NT2/D1 (cell line): ENCODE measurements around the gene ACOT8.

Source experiments
- DNase-seq: peaks from one replicate; pipeline ENCODE4 v3.0.0-alpha.2; 2011; ENCODE audit warnings: low read depth, low spot score
- H3K27me3 ChIP-seq: 2 replicates; pipeline ENCODE4 v1.6.0; 2011; ENCODE audit warnings: mild to moderate bottlenecking; ENCODE audit not compliant: insufficient read length, insufficient read depth
- H3K36me3 ChIP-seq: 2 replicates; pipeline ENCODE4 v1.6.1; 2011; ENCODE audit warnings: mild to moderate bottlenecking, low read length, mixed read lengths; ENCODE audit not compliant: insufficient read depth, insufficient read length
- H3K4me1 ChIP-seq: 2 replicates; pipeline ENCODE4 v1.5.1; 2011; ENCODE audit not compliant: insufficient read depth, insufficient read length
- H3K4me3 ChIP-seq: 2 replicates; pipeline ENCODE4 v1.5.1; 2011; ENCODE audit warnings: low read depth; ENCODE audit not compliant: insufficient read length
- H3K9ac ChIP-seq: 2 replicates; pipeline ENCODE4 v1.6.0; 2011; ENCODE audit warnings: low read depth; ENCODE audit not compliant: insufficient read length
- H3K9me3 ChIP-seq: 2 replicates; pipeline ENCODE4 v1.5.1; 2011; ENCODE audit warnings: mild to moderate bottlenecking, low read length; ENCODE audit not compliant: insufficient read depth
- SUZ12 ChIP-seq: IDR thresholded peaks from 2 replicates; pipeline ENCODE4 v1.6.1; 2011; ENCODE audit not compliant: insufficient read length, insufficient read depth; ENCODE audit errors: extremely low read depth
- YY1 ChIP-seq: IDR thresholded peaks from 2 replicates; pipeline ENCODE4 v1.6.1; 2011; ENCODE audit not compliant: insufficient read length, insufficient read depth
- ZNF274 ChIP-seq: IDR thresholded peaks from 2 replicates; pipeline ENCODE4 v1.6.1; 2011; ENCODE audit warnings: mild to moderate bottlenecking, low read depth, low read length

Gene ACOT8

DNA sequence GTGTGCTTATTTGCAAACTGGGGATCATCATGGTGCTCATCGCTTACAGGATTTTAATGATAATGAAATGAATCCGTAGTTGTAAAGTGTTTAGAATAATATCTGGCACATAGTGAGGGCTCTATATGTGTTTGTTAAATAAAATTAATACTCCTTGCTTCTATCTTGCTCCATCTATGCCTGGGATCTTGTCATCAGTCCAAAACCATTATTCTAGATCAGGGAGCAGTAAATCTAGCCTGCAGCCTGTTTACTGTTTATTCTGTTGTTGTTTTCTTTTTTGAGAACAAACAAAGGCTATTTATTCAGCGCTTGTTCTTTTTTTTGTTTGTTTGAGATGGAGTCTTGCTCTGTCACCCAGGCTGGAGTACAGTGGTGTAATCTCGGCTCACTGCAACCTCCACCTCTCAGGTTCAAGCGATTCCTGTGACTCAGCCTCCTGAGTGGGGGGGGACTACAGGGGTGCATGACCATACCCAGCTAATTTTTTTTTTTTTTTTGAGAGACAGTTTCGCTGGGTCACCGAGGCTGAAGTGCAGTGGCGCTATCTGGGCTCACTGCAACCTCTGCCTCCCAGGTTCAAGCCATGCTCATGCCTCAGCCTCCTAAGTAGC is 8.1 kb downstream of the ACOT8 start:
- Histone ChIP-seq H3K4me1 (no peaks in the 10 kb centered on the region), H3K27me3 (no peaks in the 10 kb centered on the region), H3K9me3 (no peaks in the 10 kb centered on the region), H3K4me3 (no peak overlapping the region), H3K36me3 (peaks cover 29% of the 10 kb centered on the region), H3K9ac (no peak overlapping the region)
- DNase-seq: no peak
- no peak for TF ChIP-seq YY1
- TF ChIP-seq ZNF274: no peak
- TF ChIP-seq SUZ12: no peak

DNA sequence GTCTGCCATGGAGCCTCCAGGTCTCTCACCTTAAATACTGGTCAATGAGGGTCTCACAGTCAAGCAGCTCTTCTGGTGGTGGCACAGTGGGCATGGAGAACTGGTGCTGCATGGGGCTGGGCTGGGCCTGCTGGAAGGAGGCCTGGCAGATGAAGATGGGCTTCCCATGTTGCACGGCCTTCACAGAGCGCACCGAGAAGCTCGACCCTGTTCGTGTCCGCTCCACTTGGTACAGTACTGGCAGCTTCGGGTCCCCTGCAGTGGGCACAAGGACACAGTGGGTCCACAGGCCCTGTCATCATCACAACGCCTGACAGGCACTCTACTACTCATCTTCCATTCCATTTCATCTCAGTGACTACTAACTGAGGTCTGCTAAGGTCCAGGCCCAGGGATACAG is 8.8 kb downstream of the ACOT8 start:
- H3K9me3 ChIP-seq: no peaks in the 10 kb centered on the region
- peaks cover 36% of the 10 kb centered on the region for H3K36me3 ChIP-seq
- TF ChIP-seq YY1: no peak
- no peak for TF ChIP-seq ZNF274
- no peak for TF ChIP-seq SUZ12
- H3K4me1 ChIP-seq: no peaks in the 10 kb centered on the region
- DNase-seq: no peak
- no peak overlapping the region for H3K4me3 ChIP-seq
- H3K9ac ChIP-seq: no peak overlapping the region
- no peaks in the 10 kb centered on the region for H3K27me3 ChIP-seq

DNA sequence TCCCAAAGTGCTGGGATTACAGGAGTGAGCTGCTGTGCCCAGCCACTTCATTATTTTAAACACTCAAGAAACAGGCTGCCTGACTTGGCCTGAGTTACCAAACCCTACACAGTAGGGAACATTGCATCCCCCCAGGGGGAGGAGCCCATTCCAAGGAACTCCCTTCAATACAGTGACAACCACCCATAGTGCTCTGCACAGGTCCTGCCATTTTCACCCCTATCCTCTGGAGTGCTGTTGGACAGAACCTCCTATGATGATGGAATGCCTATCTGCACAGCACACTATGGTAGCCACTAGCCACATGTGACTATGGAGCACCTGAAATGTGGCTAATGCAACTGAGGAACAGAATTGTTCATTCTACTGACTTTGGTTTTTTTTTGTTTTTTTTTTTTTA is 11.7 kb downstream of the ACOT8 start:
- Histone ChIP-seq H3K9me3 (no peaks in the 10 kb centered on the region), H3K36me3 (peaks cover 62% of the 10 kb centered on the region), H3K4me3 (no peak overlapping the region), H3K4me1 (no peaks in the 10 kb centered on the region), H3K27me3 (no peaks in the 10 kb centered on the region), H3K9ac (no peak overlapping the region)
- no peak for TF ChIP-seq YY1
- no peak for TF ChIP-seq SUZ12
- TF ChIP-seq ZNF274: no peak
- DNase-seq: no peak

DNA sequence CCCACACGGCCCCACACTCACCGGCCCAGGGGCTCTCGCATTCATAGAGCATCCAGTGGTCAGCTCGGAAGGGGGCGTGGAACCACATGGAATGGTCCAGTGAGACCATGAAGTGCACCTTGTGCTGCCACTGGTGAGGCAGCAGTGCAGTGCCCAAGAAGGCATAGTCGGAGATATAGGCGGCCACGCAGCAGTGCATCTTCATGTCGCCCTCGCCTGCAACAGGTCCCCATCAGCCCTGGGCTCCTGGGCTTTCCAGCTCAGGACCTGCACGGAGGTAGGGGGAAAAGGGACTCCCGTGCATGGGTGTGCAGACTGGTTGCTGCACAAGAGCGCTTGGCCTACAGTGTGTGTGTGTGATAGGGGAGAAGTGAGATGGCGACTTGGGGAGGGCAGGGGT is 13.7 kb downstream of the ACOT8 start:
- Histone ChIP-seq H3K36me3 (peaks cover 67% of the 10 kb centered on the region), H3K4me1 (no peaks in the 10 kb centered on the region), H3K4me3 (no peak overlapping the region), H3K9me3 (no peaks in the 10 kb centered on the region), H3K9ac (no peak overlapping the region), H3K27me3 (no peaks in the 10 kb centered on the region)
- no peak for TF ChIP-seq YY1
- no peak for TF ChIP-seq ZNF274
- TF ChIP-seq SUZ12: no peak
- DNase-seq: no peak

DNA sequence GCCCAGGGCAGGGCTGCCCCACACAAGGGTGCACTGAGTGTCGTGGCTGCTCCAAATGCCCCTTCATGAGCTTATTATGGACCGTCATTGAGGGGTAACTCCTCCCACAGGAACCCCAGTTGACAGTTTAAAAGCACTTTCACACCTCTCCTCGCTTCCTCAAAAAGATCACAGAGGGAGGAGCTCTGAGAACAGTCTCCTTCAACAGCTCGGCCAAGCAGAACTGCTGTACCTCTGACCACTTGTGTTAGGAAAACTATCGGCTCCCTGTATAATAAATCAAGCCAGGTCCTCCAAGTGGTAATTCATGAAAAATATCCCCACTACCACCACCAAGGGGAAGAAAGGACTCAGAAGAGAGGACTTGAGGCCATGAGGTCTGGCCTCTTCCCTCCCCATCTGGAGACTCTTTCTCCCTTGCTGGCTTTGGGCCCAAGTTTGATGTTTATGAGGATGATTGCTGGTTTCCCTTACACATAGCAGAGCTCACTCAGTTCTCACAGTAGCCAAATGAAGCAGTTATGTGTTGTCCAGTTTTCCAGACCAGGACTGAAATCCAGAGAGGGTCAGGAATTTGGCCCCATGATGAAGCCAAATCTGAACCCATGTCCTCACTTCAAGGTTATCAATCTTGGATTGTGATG is 14.9 kb downstream of the ACOT8 start:
- TF ChIP-seq SUZ12 (no peak), ZNF274 (no peak), YY1 (no peak)
- DNase-seq: no peak
- H3K9ac ChIP-seq: no peak overlapping the region
- H3K4me3 ChIP-seq: no peak overlapping the region
- peaks cover 60% of the 10 kb centered on the region for H3K36me3 ChIP-seq
- H3K9me3 ChIP-seq: no peaks in the 10 kb centered on the region
- H3K27me3 ChIP-seq: no peaks in the 10 kb centered on the region
- H3K4me1 ChIP-seq: no peaks in the 10 kb centered on the region

DNA sequence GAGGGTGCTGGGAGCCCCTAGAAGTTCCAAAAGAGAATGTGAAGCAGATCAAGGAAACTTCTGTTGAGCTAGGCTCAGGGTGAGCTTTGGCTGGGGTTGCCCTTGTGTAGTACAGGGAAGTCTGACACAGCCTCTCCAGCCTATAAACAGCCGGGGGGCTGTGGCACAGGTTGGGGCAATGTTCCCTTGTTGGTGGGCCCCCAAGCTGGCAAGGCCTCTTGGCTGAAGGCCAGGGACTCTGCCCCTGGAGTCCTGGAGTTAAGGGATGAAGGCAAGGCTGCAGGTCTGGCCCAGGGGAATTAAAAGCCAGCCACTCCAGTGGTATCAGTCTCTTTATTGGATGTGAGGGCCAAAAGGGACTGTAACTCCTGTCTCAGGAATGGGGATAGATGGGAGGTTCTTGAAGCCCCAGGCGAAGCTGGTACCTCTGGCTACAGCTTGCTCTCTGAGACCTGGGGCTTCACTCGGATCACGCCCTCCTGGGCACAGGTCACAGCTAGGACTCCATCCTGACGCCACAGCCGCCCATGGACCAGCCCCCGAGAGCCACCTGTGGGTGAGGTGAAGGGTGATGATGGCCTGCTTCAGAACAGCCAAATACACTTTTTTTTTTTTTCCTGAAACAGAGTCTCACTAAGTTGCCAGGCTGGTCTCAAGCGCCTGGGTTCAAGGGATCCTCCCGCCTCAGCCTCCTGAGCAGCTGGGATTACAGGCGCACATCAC is 15.6 kb downstream of the ACOT8 start:
- DNase-seq: no peak
- Histone ChIP-seq H3K9me3 (no peaks in the 10 kb centered on the region), H3K4me1 (no peaks in the 10 kb centered on the region), H3K4me3 (no peak overlapping the region), H3K27me3 (no peaks in the 10 kb centered on the region), H3K36me3 (peaks cover 58% of the 10 kb centered on the region), H3K9ac (no peak overlapping the region)
- TF ChIP-seq SUZ12 (no peak), ZNF274 (no peak), YY1 (no peak)

DNA sequence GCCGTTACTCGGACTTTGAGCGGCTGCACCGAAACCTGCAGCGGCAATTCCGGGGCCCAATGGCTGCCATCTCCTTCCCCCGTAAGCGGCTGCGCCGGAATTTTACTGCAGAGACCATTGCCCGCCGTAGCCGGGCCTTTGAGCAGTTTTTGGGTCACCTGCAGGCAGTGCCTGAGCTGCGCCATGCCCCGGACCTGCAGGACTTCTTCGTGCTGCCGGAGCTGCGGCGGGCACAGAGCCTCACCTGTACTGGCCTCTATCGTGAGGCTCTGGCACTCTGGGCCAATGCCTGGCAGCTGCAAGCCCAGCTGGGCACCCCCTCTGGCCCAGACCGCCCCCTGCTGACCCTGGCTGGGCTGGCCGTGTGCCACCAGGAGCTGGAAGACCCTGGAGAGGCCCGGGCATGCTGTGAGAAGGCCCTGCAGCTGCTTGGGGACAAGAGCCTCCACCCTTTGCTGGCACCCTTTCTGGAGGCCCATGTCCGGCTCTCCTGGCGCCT is 16.4 kb downstream of the ACOT8 start:
- Histone ChIP-seq H3K4me1 (no peaks in the 10 kb centered on the region), H3K27me3 (no peaks in the 10 kb centered on the region), H3K9me3 (no peaks in the 10 kb centered on the region), H3K9ac (no peak overlapping the region), H3K4me3 (no peak overlapping the region), H3K36me3 (peaks cover 54% of the 10 kb centered on the region)
- TF ChIP-seq YY1 (no peak), ZNF274 (no peak), SUZ12 (no peak)
- no peak for DNase-seq
